CD4-positive, alpha-beta memory T cell (primary cell): Measurements from ENCODE around the gene CPZ. TPM values are rescaled to one million over a fixed set of nuclear protein-coding genes. Genes with fewer than 3 reads are reported as not detected.
A peak's percentile ranks its signal among the peaks of the same experiment; 100 is the strongest.

Experiments
- CTCF ChIA-PET: fragments of 350-600 bp; sonication (Branson Sonifier 250); formaldehyde crosslinking; loops from one replicate; lab custom pipeline; 2021; ENCODE audit warnings: inconsistent platforms; ENCODE audit not compliant: partially characterized antibody; lab: Charles Lee
- POLR2A ChIA-PET: fragments of 350-600 bp; sonication (Branson Sonifier 250); formaldehyde crosslinking; loops from one replicate; lab custom pipeline; 2021; ENCODE audit not compliant: partially characterized antibody; lab: Charles Lee
- DNase-seq, 5 donors: peaks; one replicate each; pipeline versions ENCODE4 v3.0.0 to v3.0.0-alpha.2; 2020 to 2022; ENCODE audit warnings: mixed read lengths in 1 of 5
- H3K27ac ChIP-seq: one replicate; pipeline ENCODE4 v1.7.0; 2013; ENCODE audit warnings: low read depth, low read length
- H3K27me3 ChIP-seq: 2 replicates; pipeline ENCODE4 v1.7.0; 2013; ENCODE audit warnings: mild to moderate bottlenecking, low read length, moderate library complexity; ENCODE audit not compliant: insufficient read depth
- H3K36me3 ChIP-seq: 2 replicates; pipeline ENCODE4 v1.7.0; 2013; ENCODE audit warnings: mild to moderate bottlenecking, low read length, moderate library complexity; ENCODE audit not compliant: insufficient read depth
- H3K4me1 ChIP-seq: 2 replicates; pipeline ENCODE4 v1.7.0; 2013; ENCODE audit warnings: mild to moderate bottlenecking, low read length, moderate library complexity; ENCODE audit not compliant: insufficient read depth
- H3K4me3 ChIP-seq, 2 donors: one replicate each; pipeline ENCODE4 v1.7.0; 2013; ENCODE audit warnings: low read length in 2 of 2, mild to moderate bottlenecking in 1 of 2
- H3K9me3 ChIP-seq, 2 donors: one replicate each; pipeline ENCODE4 v1.7.0; 2013; ENCODE audit warnings: low read length in 2 of 2, control low read depth in 1 of 2; ENCODE audit not compliant: control insufficient read depth in 1 of 2
- H3K27ac Mint-ChIP-seq, 7 donors: one replicate each; pipeline ENCODE4 v1.8.0; 2020 to 2021; ENCODE audit warnings: mixed read lengths in 7 of 7, mild to moderate bottlenecking in 6 of 7, inconsistent platforms in 3 of 7, moderate library complexity in 3 of 7
- H3K27me3 Mint-ChIP-seq, 2 donors: one replicate each; pipeline ENCODE4 v1.8.0; 2020 to 2021; ENCODE audit warnings: mixed read lengths in 2 of 2
- H3K36me3 Mint-ChIP-seq, 2 donors: one replicate each; pipeline ENCODE4 v1.8.0; 2020 to 2021; ENCODE audit warnings: mixed read lengths in 2 of 2, inconsistent platforms in 1 of 2, mild to moderate bottlenecking in 1 of 2
- H3K4me1 Mint-ChIP-seq, 4 donors: one replicate each; pipeline ENCODE4 v1.8.0; 2020 to 2021; ENCODE audit warnings: mixed read lengths in 4 of 4, mild to moderate bottlenecking in 1 of 4
- H3K4me3 Mint-ChIP-seq, 8 donors: one replicate each; pipeline ENCODE4 v1.8.0; 2020 to 2021; ENCODE audit warnings: mixed read lengths in 8 of 8, mild to moderate bottlenecking in 7 of 8, moderate library complexity in 6 of 8, inconsistent platforms in 3 of 8
- H3K9me3 Mint-ChIP-seq, 8 donors: one replicate each; pipeline ENCODE4 v1.8.0; 2020 to 2021; ENCODE audit warnings: mixed read lengths in 8 of 8, mild to moderate bottlenecking in 5 of 8, inconsistent platforms in 3 of 8, moderate library complexity in 1 of 8
- intact Hi-C: fragments of 100-400 bp; cut with micrococcal nuclease; formaldehyde crosslinking; loops from one replicate; pipeline ENCODE4 v1.15.1; 2023
- polyA plus RNA-seq, 2 donors: library from polyadenylated mRNA; unstranded; fragments of 300-500 nt; fragmentation: Illumina TruSeq; gene quantifications; one replicate each; pipeline ENCODE4 v1.2.3, GENCODE V29; 2021
- total RNA-seq, 2 experiments: library from RNA; stranded (reverse); gene quantifications; one replicate each; pipeline ENCODE4 v1.2.3, GENCODE V29; 2021

CPZ gene
- total and polyA plus RNA-seq, 4 experiments from 2014 or later: not detected

DNA sequence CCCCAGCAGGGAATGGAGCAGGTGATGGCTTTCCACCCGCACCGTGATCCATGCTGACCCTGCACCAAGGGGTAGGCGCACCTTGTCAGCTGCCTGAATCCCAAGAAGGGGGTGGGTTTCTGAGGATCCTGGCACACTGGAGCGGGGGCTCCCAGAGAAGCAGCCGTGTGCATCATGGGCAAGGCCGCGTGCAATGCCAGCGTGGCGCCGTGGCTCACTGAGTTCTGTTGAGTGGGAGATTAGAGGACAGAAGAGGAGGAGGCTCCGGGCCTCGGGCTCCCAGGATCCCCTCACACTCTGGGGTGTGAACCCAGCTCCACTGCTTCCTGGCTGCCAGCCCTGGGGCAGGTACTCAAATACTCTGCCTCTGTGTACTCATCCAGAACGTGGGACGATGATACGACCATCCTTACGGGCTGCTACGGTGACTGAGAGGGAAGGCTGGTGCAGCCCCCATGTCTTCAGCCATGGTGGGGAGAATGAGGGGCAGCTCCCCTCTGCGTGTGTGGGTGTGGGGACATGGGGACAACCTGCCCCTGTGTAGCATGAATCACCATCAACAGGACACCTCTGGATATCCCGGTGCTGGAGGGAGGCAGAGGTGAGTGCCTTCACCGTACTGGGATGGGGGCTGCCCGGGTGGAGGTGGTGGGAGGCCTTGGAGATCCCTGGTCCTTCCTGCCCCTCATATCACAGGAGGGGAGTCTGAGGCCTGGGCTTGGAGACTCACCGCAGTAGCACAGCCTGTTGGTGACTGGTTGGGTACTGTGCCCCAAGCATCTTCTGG lies 52.6 kb downstream of the CPZ start:
- Mint-ChIP-seq H3K9me3 (peaks cover 0 to 2% (median 0%) of the 10 kb centered on the region in 8 donors), H3K36me3 (no peaks in the 10 kb centered on the region), H3K4me1 (no peaks in the 10 kb centered on the region), H3K4me3 (no peak overlapping the region), H3K27ac (no peak overlapping the region), H3K27me3 (peaks cover 0 to 2% of the 10 kb centered on the region in 2 donors)
- Histone ChIP-seq H3K36me3 (no peaks in the 10 kb centered on the region), H3K27me3 (no peaks in the 10 kb centered on the region), H3K4me1 (no peaks in the 10 kb centered on the region), H3K27ac (no peak overlapping the region), H3K4me3 (no peak overlapping the region), H3K9me3 (no peaks in the 10 kb centered on the region)
- peak in 1 of 5 donors; percentile 38 for DNase-seq
- intact Hi-C loops: no loop called here
- POLR2A ChIA-PET: no interaction called here
- CTCF ChIA-PET: no interaction called here

GRCh38 chr4:8645753-8646124 lies 53.2 kb downstream of the CPZ start:
- H3K36me3 Mint-ChIP-seq: no peaks in the 10 kb centered on the region
- Histone ChIP-seq H3K4me3 (no peak overlapping the region), H3K27me3 (no peaks in the 10 kb centered on the region), H3K36me3 (no peaks in the 10 kb centered on the region), H3K27ac (no peak overlapping the region), H3K9me3 (no peaks in the 10 kb centered on the region), H3K4me1 (no peaks in the 10 kb centered on the region)
- H3K4me3 Mint-ChIP-seq: no peak overlapping the region
- peaks cover 0 to 2% of the 10 kb centered on the region in 2 donors for H3K27me3 Mint-ChIP-seq
- ChIA-PET CTCF (no interaction called here), POLR2A (no interaction called here)
- H3K9me3 Mint-ChIP-seq: peaks cover 0 to 2% (median 0%) of the 10 kb centered on the region in 8 donors
- intact Hi-C loops: no loop called here
- H3K4me1 Mint-ChIP-seq: no peaks in the 10 kb centered on the region
- no peak overlapping the region for H3K27ac Mint-ChIP-seq
- no peak for DNase-seq

DNA sequence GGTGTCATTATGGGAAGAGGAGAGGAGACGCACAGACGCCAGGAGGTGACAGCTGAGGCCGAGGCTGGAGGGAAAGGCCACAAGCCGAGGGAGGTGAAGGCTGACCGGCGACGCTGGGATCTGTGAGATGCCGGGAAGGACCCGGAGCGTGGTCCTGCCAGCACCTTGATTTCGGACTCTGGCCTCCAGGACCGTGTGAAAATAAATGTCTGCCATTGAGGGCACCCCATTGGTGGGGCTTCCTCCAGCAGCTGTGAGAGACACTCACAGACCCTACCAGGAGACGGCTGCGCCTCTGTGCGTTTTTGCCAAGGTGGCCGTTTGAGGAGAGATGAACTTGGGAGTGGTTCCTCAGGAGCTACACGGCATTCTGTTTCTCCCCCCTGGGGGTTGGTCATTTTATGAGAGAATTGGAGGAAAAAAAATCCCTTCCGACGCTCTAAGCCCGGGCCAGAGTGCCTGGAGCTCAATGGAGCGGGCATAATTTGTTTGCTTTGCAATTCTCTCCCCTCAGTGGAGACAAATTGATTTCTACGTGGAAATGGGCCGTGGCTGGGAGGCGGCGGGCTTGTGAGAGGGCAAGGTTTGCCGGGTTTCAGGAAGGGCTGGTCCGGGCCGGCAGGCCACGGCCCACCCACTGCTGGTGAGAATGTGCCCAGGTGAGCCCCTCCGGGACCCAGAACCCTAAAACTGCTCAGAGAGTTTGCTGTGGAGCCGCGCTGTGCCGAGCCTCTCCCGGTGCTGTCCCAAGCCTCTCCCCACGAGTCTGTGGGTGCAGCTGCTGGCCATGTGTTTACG lies 53.9 kb downstream of the CPZ start:
- H3K36me3 ChIP-seq: no peaks in the 10 kb centered on the region
- H3K4me1 ChIP-seq: no peaks in the 10 kb centered on the region
- no peak overlapping the region for H3K27ac ChIP-seq
- no peak overlapping the region for H3K4me3 Mint-ChIP-seq
- no peak overlapping the region for H3K27ac Mint-ChIP-seq
- H3K9me3 Mint-ChIP-seq: peaks cover 0 to 2% (median 0%) of the 10 kb centered on the region in 8 donors
- H3K27me3 ChIP-seq: no peaks in the 10 kb centered on the region
- intact Hi-C loops: no loop called here
- H3K27me3 Mint-ChIP-seq: peaks cover 0 to 2% of the 10 kb centered on the region in 2 donors
- POLR2A ChIA-PET: no interaction called here
- no peak for DNase-seq
- no peak overlapping the region for H3K4me3 ChIP-seq
- H3K36me3 Mint-ChIP-seq: no peaks in the 10 kb centered on the region
- no peaks in the 10 kb centered on the region for H3K9me3 ChIP-seq
- CTCF ChIA-PET: no interaction called here
- H3K4me1 Mint-ChIP-seq: no peaks in the 10 kb centered on the region

DNA sequence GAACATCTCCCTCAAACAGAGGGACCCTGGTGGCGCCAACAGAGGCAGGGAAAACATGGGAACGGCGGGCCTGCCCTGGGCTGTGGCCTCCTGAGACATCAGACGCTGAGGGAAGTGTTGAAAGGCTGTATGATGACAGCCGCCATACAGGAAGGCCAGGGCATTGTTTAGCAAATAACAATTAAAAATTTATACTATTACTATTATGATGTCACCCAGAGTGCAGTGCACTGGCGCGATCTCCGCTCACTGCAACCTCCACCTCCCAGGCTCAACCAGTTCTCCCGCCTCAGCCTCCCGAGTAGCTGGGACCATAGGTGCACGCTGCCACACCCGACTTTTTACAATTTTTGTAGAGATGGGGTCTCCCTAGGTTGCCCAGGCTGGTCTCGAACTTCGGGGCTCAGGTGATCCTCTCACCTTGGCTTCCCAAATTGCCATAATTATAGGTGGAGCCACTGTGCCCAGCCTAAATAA lies 54.6 kb downstream of the CPZ start:
- POLR2A ChIA-PET: no interaction called here
- Mint-ChIP-seq H3K36me3 (no peaks in the 10 kb centered on the region), H3K4me1 (no peaks in the 10 kb centered on the region), H3K4me3 (no peak overlapping the region), H3K9me3 (peaks cover 0 to 2% (median 0%) of the 10 kb centered on the region in 8 donors), H3K27me3 (peaks cover 0 to 2% of the 10 kb centered on the region in 2 donors), H3K27ac (no peak overlapping the region)
- DNase-seq: no peak
- Histone ChIP-seq H3K9me3 (no peaks in the 10 kb centered on the region), H3K4me1 (no peaks in the 10 kb centered on the region), H3K27ac (no peak overlapping the region), H3K4me3 (no peak overlapping the region), H3K27me3 (no peaks in the 10 kb centered on the region), H3K36me3 (no peaks in the 10 kb centered on the region)
- CTCF ChIA-PET: no interaction called here
- intact Hi-C loops: no loop called here

DNA sequence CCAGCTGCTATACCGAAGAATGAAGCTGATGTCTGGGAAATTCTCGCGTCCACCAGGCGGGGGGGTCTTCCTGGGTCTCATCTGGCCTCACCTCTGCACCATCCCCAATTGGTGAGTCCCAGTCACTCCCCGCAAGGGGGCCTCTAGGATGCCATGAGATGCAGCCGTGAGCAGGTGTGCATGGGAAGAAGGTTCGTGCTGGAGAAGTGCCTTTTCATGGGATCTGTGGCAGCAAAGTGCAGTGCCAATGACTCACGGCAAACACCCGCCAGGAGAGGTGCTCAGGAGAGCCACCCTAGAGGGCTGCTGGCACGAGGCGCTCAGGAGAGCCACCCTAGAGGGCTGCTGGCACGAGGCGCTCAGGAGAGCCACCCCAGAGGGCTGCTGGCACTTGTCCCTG lies 55.1 kb downstream of the CPZ start:
- no peaks in the 10 kb centered on the region for H3K9me3 ChIP-seq
- Mint-ChIP-seq H3K4me1 (no peaks in the 10 kb centered on the region), H3K27me3 (peaks cover 0 to 2% of the 10 kb centered on the region in 2 donors), H3K36me3 (no peaks in the 10 kb centered on the region), H3K4me3 (no peak overlapping the region), H3K27ac (no peak overlapping the region), H3K9me3 (peaks cover 0 to 2% (median 0%) of the 10 kb centered on the region in 8 donors)
- ChIA-PET CTCF (no interaction called here), POLR2A (no interaction called here)
- intact Hi-C loops: no loop called here
- no peaks in the 10 kb centered on the region for H3K4me1 ChIP-seq
- H3K36me3 ChIP-seq: no peaks in the 10 kb centered on the region
- no peak for DNase-seq
- H3K27me3 ChIP-seq: no peaks in the 10 kb centered on the region
- no peak overlapping the region for H3K4me3 ChIP-seq
- no peak overlapping the region for H3K27ac ChIP-seq

- Mint-ChIP-seq H3K4me1 (no peaks in the 10 kb centered on the region), H3K4me3 (no peak overlapping the region), H3K9me3 (peaks cover 0 to 2% (median 0%) of the 10 kb centered on the region in 8 donors), H3K27me3 (peaks cover 0 to 2% of the 10 kb centered on the region in 2 donors), H3K36me3 (no peaks in the 10 kb centered on the region), H3K27ac (no peak overlapping the region)
- ChIA-PET POLR2A (no interaction called here), CTCF (no interaction called here)
- no peak for DNase-seq
- Histone ChIP-seq H3K4me1 (no peaks in the 10 kb centered on the region), H3K27ac (no peak overlapping the region), H3K4me3 (no peak overlapping the region), H3K27me3 (no peaks in the 10 kb centered on the region), H3K9me3 (no peaks in the 10 kb centered on the region), H3K36me3 (no peaks in the 10 kb centered on the region)
- intact Hi-C loops: no loop called here
These were observed 55.7 kb downstream of the CPZ start for GRCh38 chr4:8648296-8648695.

GRCh38 chr4:8648816-8649630 lies 56.5 kb downstream of the CPZ start:
- intact Hi-C loops: no loop called here
- Mint-ChIP-seq H3K4me3 (no peak overlapping the region), H3K4me1 (no peaks in the 10 kb centered on the region), H3K36me3 (no peaks in the 10 kb centered on the region), H3K9me3 (peaks cover 0 to 2% (median 0%) of the 10 kb centered on the region in 8 donors), H3K27ac (no peak overlapping the region), H3K27me3 (peaks cover 0 to 2% of the 10 kb centered on the region in 2 donors)
- Histone ChIP-seq H3K4me3 (no peak overlapping the region), H3K9me3 (no peaks in the 10 kb centered on the region), H3K4me1 (no peaks in the 10 kb centered on the region), H3K27me3 (no peaks in the 10 kb centered on the region), H3K27ac (no peak overlapping the region), H3K36me3 (no peaks in the 10 kb centered on the region)
- POLR2A ChIA-PET: no interaction called here
- DNase-seq: no peak
- CTCF ChIA-PET: no interaction called here
